GM12878 (cell line): ENCODE results near the gene SELENOT. TPM values are rescaled to one million over a fixed set of nuclear protein-coding genes. Genes with fewer than 3 reads are reported as not detected.

Experiments
- ATAC-seq: fragments of 200-7000 bp; cut with Tn5 transposase; 3 replicates; pipeline ENCODE4 v1.9.1; 2020; ENCODE audit warnings: mild to moderate bottlenecking, moderate library complexity
- BruUV-seq: library from RNA; stranded (reverse); fragments of 400-500 nt; replicated peaks from 2 replicates; lab custom pipeline; 2021; lab: Mats Ljungman, UMichigan
- CTCF ChIA-PET: fragments of 300-600 bp; sonication (Branson Sonifier 250); formaldehyde crosslinking; extraction: SDS; loops from one replicate; lab custom pipeline; 2021; ENCODE audit warnings: inconsistent platforms; lab: Yijun Ruan, JAX
- POLR2A ChIA-PET: fragments of 350-600 bp; formaldehyde crosslinking; extraction: SDS; loops from one replicate; lab custom pipeline; 2021; ENCODE audit warnings: inconsistent platforms; lab: Charles Lee
- RAD21 ChIA-PET: fragments of 300-600 bp; sonication (Branson Sonifier 250); formaldehyde crosslinking; loops from one replicate; lab custom pipeline; 2023; ENCODE audit warnings: antibody characterized with exemption; ENCODE audit not compliant: unreplicated experiment; lab: Charles Lee
- SMC1A ChIA-PET: fragments of 300-600 bp; sonication (Branson Sonifier 250); formaldehyde crosslinking; loops from one replicate; lab custom pipeline; 2023; ENCODE audit not compliant: unreplicated experiment, uncharacterized antibody; lab: Charles Lee
- DNase-seq: peaks from one replicate; pipeline ENCODE4 v3.0.0-alpha.2; 2011; ENCODE audit warnings: low read depth, low spot score
- FAIRE-seq: peaks from 3 replicates; lab custom pipeline; 2011; peaks lifted over from hg19 to GRCh38; lab: Jason Lieb, UNC
- H2AFZ ChIP-seq: 2 replicates; pipeline ENCODE4 v1.6.0; 2011; ENCODE audit warnings: low read depth, low read length, control low read depth; ENCODE audit not compliant: control insufficient read depth
- H3K27ac ChIP-seq: 2 replicates; pipeline ENCODE4 v1.5.1; 2011; ENCODE audit warnings: control low read depth; ENCODE audit not compliant: control insufficient read depth, insufficient read depth
- H3K27me3 ChIP-seq, 2 experiments: replicated peaks in 1 of 2; 2 replicates each; pipeline versions ENCODE4 v1.6.0 to v1.6.1; 2011; ENCODE audit warnings: low read length in 1 of 2; ENCODE audit not compliant: control insufficient read depth in 2 of 2, insufficient read depth in 2 of 2
- H3K36me3 ChIP-seq, 2 experiments: 2 replicates each; pipeline ENCODE4 v1.5.1; 2011; ENCODE audit warnings: low read length in 1 of 2; ENCODE audit not compliant: control insufficient read depth in 2 of 2, insufficient read depth in 2 of 2
- H3K4me1 ChIP-seq: 2 replicates; pipeline ENCODE4 v1.6.1; 2011; ENCODE audit warnings: mild to moderate bottlenecking, low read length, moderate library complexity, mixed read lengths; ENCODE audit not compliant: control insufficient read depth, insufficient read depth
- H3K4me2 ChIP-seq: 2 replicates; pipeline ENCODE4 v1.6.0; 2011; ENCODE audit warnings: control low read depth; ENCODE audit not compliant: control insufficient read depth, insufficient read depth
- H3K4me3 ChIP-seq: fragments of 200-600 bp; sonication (generic); 2 replicates; pipeline ENCODE4 v1.5.1; 2016
- H3K79me2 ChIP-seq: 2 replicates; pipeline ENCODE4 v1.6.0; 2011; ENCODE audit warnings: low read length; ENCODE audit not compliant: control insufficient read depth, insufficient read depth
- H3K9ac ChIP-seq: 2 replicates; pipeline ENCODE4 v1.8.0; 2011; ENCODE audit warnings: low read length, control low read depth, mixed read lengths; ENCODE audit not compliant: control insufficient read depth, insufficient read depth
- H3K9me3 ChIP-seq: replicated peaks from 3 replicates; pipeline ENCODE4 v1.5.1; 2011; ENCODE audit warnings: mild to moderate bottlenecking, low read length; ENCODE audit not compliant: control insufficient read depth, insufficient read depth
- H4K20me1 ChIP-seq: 2 replicates; pipeline ENCODE4 v1.6.0; 2011; ENCODE audit not compliant: control insufficient read depth, insufficient read depth
- E2F4 ChIP-seq: IDR thresholded peaks from 2 replicates; pipeline ENCODE4 v1.6.1; 2012; ENCODE audit warnings: low read depth, low read length, improper control_type of control experiment
- EZH2 ChIP-seq: IDR thresholded peaks from 2 replicates; pipeline ENCODE4 v1.6.1; 2012; ENCODE audit warnings: low read depth, mild to moderate bottlenecking, control low read depth, inconsistent platforms, low read length, borderline replicate concordance; ENCODE audit not compliant: control insufficient read depth
- NFIC ChIP-seq: IDR thresholded peaks from 2 replicates; pipeline ENCODE4 v1.6.1; 2012; ENCODE audit warnings: low read depth, mild to moderate bottlenecking, inconsistent platforms, low read length, moderate library complexity
- NR2F1 ChIP-seq: fragments of 450-650 bp; conservative IDR thresholded peaks from 2 replicates; pipeline ENCODE4 v1.6.1; 2017; ENCODE audit warnings: mild to moderate bottlenecking
- PML ChIP-seq: IDR thresholded peaks from 2 replicates; pipeline ENCODE4 v1.6.1; 2012; ENCODE audit warnings: low read length, inconsistent platforms
- SMARCA5 ChIP-seq: fragments of 450-650 bp; IDR thresholded peaks from 2 replicates; pipeline ENCODE4 v1.6.1; 2017; ENCODE audit warnings: mild to moderate bottlenecking
- SRF ChIP-seq, 2 experiments: IDR thresholded peaks; 2 replicates each; pipeline ENCODE4 v1.6.1; 2011; ENCODE audit warnings: low read depth in 2 of 2, low read length in 2 of 2, mild to moderate bottlenecking in 1 of 2, moderate library complexity in 1 of 2
- STAT3 ChIP-seq: IDR thresholded peaks from 2 replicates; pipeline ENCODE4 v1.6.1; 2011; ENCODE audit warnings: low read depth, low read length, improper control_type of control experiment
- TBL1XR1 ChIP-seq: IDR thresholded peaks from 2 replicates; pipeline ENCODE4 v1.6.1; 2012; ENCODE audit warnings: low read depth, low read length, improper control_type of control experiment
- TCF12 ChIP-seq: IDR thresholded peaks from 2 replicates; pipeline ENCODE4 v1.6.1; 2011; ENCODE audit warnings: low read depth, mild to moderate bottlenecking, low read length
- ZNF274 ChIP-seq: IDR thresholded peaks from one replicate; pipeline ENCODE4 v1.8.0; 2011; ENCODE audit not compliant: insufficient read length, insufficient read depth
- ZNF622 ChIP-seq: fragments of 450-650 bp; IDR thresholded peaks from 2 replicates; pipeline ENCODE4 v1.6.1; 2017; ENCODE audit warnings: mild to moderate bottlenecking, inconsistent platforms
- WGBS: methylation state at CpG from one replicate; pipeline ENCODE4 v1.1.6; 2016; ENCODE audit warnings: low lambda C conversion rate; ENCODE audit not compliant: insufficient replicate concordance, insufficient coverage; ENCODE audit errors: missing lambda C conversion rate; 5-methylcytosine and 5-hydroxymethylcytosine counted together
- in situ Hi-C: fragments of 300-500 bp; cut with MboI; formaldehyde crosslinking; loops from 9 replicates; pipeline ENCODE4 v1.14.3; 2018; ENCODE audit warnings: mixed read lengths
- intact Hi-C: fragments of 100-400 bp; cut with micrococcal nuclease; formaldehyde crosslinking; loops from one replicate; pipeline ENCODE4 v1.14.2; 2022; ENCODE audit not compliant: unreplicated experiment
- polyA plus RNA-seq, 11 experiments: library from polyadenylated mRNA; depleted of rRNA in 4 of 11; unstranded in 6 of 11; stranded (reverse) in 5 of 11; fragments of >200 nt; fragmentation: Nextera tagmentation in 4 of 11; fragmentation: Illumina TruSeq in 1 of 11; extraction: Ambion mirVana in 4 of 11; extraction: Trizol in 1 of 11; gene quantifications; 1 replicate in 1 of 11; 2 replicates in 10 of 11; pipeline versions ENCODE4 v1.2.1 to v1.2.3, GENCODE V29; 2011 to 2016; ENCODE audit warnings: inconsistent platforms in 2 of 11, missing spikeins in 2 of 11, low read depth in 1 of 11
- total RNA-seq, 4 experiments: library from RNA; depleted of rRNA in 3 of 4; stranded (reverse); fragments of >200 nt in 3 of 4; fragmentation: Illumina TruSeq in 1 of 4; extraction: Trizol in 1 of 4; gene quantifications; 2 replicates each; pipeline versions ENCODE4 v1.2.1 to v1.2.3, GENCODE V29; 2013 to 2021
- TF ChIP-seq, protein P1 (sequence below): fragments of 450-650 bp; IDR thresholded peaks from 2 replicates; pipeline ENCODE4 v1.6.1; 2017; ENCODE audit warnings: low read depth, mild to moderate bottlenecking, moderate library complexity
- TF ChIP-seq, protein P2 (sequence below): fragments of 450-650 bp; IDR thresholded peaks from 2 replicates; pipeline ENCODE4 v1.6.1; 2016; ENCODE audit warnings: mild to moderate bottlenecking, moderate library complexity, borderline replicate concordance

Gene SELENOT
- total and polyA plus RNA-seq, 10 of the 15 experiments (the other 5 are each of a cell fraction or from before 2014, with no cell fraction given): 89.4 to 768 (median 261) TPM

DNA sequence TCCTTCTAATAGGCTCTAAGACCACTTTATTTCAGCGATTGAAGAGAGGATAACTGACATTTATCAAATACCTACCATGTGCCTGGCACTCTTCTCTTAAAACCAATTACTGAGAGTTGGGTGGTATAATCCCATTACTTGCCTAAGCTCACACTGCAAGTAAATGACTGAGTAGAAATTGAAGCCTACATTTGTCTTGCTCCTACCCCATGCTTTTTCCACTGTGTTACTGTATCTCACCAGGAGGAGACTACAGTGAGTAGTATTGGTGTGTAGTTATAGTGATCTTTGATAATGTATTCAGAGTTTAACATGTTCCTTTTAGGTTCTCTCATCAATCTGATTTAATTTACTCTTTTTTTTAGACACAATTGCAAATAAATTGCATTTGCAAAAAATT, 35.8 kb upstream of the SELENOT start:
- H3K4me1 ChIP-seq: no peaks in the 10 kb centered on the region
- H3K9ac ChIP-seq: no peak overlapping the region
- H3K79me2 ChIP-seq: no peaks in the 10 kb centered on the region; the same call in none of the 2 replicates
- no peak overlapping the region for H3K27ac ChIP-seq
- ATAC-seq: peak; percentile 31; the same call in 1 of the 3 replicates
- RAD21 ChIA-PET: interaction anchor here (1.1 kb wide), 1 partner anchor 153 kb away, joined by 4 read pairs; no protein-coding TSS in a partner anchor
- H3K36me3 ChIP-seq: peaks cover 1 to 42% of the 10 kb centered on the region in 2 experiments
- TF ChIP-seq TCF12 (no peak), PML (no peak), SRF (IDR thresholded peaks at IDR 0.05; ENCODE audit: low read depth in 2 of 2, low read length in 2 of 2) (no peak), TBL1XR1 (no peak), NR2F1 (no peak), NFIC (no peak), EZH2 (no peak), ZNF622 (no peak), SMARCA5 (no peak), STAT3 (no peak), ZNF274 (no peak), E2F4 (no peak)
- TF ChIP-seq, protein P1, sequence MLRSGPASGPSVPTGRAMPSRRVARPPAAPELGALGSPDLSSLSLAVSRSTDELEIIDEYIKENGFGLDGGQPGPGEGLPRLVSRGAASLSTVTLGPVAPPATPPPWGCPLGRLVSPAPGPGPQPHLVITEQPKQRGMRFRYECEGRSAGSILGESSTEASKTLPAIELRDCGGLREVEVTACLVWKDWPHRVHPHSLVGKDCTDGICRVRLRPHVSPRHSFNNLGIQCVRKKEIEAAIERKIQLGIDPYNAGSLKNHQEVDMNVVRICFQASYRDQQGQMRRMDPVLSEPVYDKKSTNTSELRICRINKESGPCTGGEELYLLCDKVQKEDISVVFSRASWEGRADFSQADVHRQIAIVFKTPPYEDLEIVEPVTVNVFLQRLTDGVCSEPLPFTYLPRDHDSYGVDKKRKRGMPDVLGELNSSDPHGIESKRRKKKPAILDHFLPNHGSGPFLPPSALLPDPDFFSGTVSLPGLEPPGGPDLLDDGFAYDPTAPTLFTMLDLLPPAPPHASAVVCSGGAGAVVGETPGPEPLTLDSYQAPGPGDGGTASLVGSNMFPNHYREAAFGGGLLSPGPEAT: no peak
- TF ChIP-seq, protein P2, sequence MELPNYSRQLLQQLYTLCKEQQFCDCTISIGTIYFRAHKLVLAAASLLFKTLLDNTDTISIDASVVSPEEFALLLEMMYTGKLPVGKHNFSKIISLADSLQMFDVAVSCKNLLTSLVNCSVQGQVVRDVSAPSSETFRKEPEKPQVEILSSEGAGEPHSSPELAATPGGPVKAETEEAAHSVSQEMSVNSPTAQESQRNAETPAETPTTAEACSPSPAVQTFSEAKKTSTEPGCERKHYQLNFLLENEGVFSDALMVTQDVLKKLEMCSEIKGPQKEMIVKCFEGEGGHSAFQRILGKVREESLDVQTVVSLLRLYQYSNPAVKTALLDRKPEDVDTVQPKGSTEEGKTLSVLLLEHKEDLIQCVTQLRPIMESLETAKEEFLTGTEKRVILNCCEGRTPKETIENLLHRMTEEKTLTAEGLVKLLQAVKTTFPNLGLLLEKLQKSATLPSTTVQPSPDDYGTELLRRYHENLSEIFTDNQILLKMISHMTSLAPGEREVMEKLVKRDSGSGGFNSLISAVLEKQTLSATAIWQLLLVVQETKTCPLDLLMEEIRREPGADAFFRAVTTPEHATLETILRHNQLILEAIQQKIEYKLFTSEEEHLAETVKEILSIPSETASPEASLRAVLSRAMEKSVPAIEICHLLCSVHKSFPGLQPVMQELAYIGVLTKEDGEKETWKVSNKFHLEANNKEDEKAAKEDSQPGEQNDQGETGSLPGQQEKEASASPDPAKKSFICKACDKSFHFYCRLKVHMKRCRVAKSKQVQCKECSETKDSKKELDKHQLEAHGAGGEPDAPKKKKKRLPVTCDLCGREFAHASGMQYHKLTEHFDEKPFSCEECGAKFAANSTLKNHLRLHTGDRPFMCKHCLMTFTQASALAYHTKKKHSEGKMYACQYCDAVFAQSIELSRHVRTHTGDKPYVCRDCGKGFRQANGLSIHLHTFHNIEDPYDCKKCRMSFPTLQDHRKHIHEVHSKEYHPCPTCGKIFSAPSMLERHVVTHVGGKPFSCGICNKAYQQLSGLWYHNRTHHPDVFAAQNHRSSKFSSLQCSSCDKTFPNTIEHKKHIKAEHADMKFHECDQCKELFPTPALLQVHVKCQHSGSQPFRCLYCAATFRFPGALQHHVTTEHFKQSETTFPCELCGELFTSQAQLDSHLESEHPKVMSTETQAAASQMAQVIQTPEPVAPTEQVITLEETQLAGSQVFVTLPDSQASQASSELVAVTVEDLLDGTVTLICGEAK: no peak
- POLR2A ChIA-PET: interaction anchor here (0.9 kb wide), 1 partner anchor 17 kb away, joined by 3 read pairs; no protein-coding TSS in a partner anchor
- no peak overlapping the region for H3K4me3 ChIP-seq
- DNase-seq: no peak
- no peaks in the 10 kb centered on the region for H4K20me1 ChIP-seq
- H3K27me3 ChIP-seq: no peaks in the 10 kb centered on the region
- H3K4me2 ChIP-seq: no peak overlapping the region
- 95% methylated on average over 1 of the region's 1 CpG for WGBS
- CTCF ChIA-PET: interaction anchor here (1.3 to 1.4 kb wide), 2 partner anchors 10 to 16 kb away, joined by 3 to 4 read pairs; no protein-coding TSS in a partner anchor
- no peaks in the 10 kb centered on the region for H3K9me3 ChIP-seq
- in situ Hi-C loops (no loop called here), intact Hi-C loops (no loop called here)
- H2AFZ ChIP-seq: no peak overlapping the region
- SMC1A ChIA-PET: interaction anchor here (1.9 to 5.6 kb wide), 2 partner anchors 10 to 26 kb away, joined by 8 to 29 read pairs; no protein-coding TSS in a partner anchor
- no peak for FAIRE-seq
- BruUV-seq: no TSS peak
